B cell (primary cell): ENCODE data around the gene FGF5.

Experiments used
- CTCF ChIP-seq: fragments of 200-600 bp; IDR thresholded peaks from one replicate; pipeline ENCODE4 v1.8.0; 2022; ENCODE audit warnings: antibody characterized with exemption, mild to moderate bottlenecking
- EZH2 ChIP-seq: IDR thresholded peaks from 2 replicates; pipeline ENCODE4 v1.6.1; 2012; ENCODE audit warnings: borderline replicate concordance, low read depth, mild to moderate bottlenecking, moderate library complexity, low read length; ENCODE audit not compliant: insufficient read depth, poor library complexity, severe bottlenecking

DNA sequence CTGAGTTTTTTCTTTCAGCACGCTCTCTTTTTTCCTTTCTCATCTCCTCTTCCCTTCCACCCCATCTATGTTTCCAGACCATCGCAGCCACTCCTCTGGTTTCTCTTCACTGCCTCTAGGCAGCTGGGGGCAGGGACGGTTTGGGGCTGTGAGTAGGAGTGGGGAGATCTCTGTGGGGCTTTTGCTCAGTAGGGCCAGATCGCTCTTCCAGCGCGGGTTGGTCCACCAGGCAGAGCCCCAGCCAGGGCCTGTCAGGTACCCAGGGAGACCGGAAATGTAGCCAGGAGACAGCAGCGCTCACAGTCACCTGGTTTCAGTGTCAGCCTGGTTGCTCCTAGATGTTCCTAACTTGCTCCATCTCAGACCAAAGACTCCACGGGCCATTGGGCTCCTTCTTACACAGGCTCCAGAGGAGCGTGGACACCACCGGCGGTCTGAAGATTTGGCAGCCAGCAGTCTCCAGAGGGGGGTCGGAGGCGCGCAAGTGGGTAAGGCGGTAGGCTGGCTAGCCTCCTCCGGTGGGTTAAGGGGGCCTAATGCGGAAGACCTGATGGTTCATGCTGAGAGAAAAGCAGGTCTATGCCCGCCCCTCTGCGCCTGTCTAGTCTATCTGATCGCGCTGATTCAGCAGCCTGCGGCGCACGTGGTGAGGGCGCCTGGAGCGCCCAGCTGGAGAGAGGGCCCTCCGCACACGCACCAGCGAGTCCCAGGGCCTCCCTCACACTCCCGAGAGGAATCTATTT, 1.8 kb downstream of the FGF5 start:
- no peak for TF ChIP-seq CTCF
- TF ChIP-seq EZH2, result no peak
